ENCODE measurements around the gene RIOX2.
"Not testable (repeated sequence)": the region's sequence is repeated elsewhere in the genome, so short reads cannot be mapped to it uniquely, and the experiment has no call there.

The RIOX2 gene

GRCh38 chr3:97971679-97972567 is at the start of gene RIOX2:
RIOX2 (minus strand) TSS chr3:97972431; CDS start chr3:97967593, 4,838 bp downstream.
- peak; percentile 94 for DNase-seq (ENCODE audit: low spot score)

GRCh38 chr3:98020412-98020811 is 48.2 kb upstream of the RIOX2 start:
- no peak for DNase-seq (ENCODE audit: low spot score)

GRCh38 chr3:98018301-98018700 is 46.1 kb upstream of the RIOX2 start:
- DNase-seq (ENCODE audit: low spot score) = no peak

DNA sequence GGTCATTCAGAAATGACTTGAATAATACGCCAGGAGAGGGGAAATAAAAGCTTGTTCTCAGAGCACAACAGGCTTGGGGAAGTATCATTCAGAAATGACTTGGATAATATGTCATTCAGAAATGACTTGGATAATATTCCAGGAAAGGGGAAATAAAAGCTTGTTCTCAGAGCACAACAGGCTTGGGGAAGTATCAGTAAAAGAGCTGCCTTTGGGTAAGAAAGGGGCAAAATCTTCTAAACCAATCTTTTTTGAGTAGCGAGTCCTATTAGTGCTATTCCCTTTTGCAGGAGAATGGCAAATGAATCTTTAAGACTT is 42.0 kb upstream of the RIOX2 start:
- no peak for DNase-seq (ENCODE audit: low spot score)

DNA sequence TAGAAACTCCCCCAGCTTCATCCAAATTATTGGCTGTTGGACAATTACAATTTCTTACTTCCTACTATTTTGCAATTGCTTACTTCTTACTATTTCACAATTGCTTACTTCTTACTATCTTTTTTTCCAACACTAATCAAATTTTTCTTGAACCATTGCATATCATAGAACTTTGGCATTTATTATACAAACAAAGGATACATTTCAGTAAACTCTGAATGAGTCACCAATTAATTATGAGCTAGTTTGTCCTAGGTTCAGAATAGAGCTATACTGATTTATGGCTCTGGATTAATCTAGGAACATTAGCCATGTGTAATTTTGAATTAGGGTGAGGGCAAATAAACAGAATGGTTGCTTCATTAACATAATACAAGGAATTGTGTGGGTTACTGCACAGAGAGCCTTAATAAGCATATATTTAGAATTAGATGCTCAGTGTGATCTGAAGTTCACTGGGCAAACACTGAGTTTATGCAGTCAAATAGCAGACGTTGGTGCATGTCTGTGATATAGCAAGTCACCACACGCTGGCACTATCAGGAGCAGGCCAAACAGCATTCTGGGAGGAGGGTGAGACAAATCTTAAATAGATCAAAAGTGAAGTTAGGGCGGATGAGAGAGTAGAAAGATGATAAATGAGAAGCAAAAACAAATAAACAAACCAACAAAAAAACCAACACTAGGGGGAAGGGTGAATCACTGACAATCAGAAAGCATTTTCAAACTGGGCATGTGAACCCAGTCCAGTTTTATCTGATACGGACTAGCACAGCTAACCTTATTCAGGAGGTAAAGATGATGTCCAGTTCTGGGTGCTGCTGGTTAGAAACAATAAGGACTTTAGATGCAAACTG is 41.4 kb upstream of the RIOX2 start:
- no peak for DNase-seq (ENCODE audit: low spot score)

GRCh38 chr3:98012979-98013378 is 40.7 kb upstream of the RIOX2 start:
- no peak for DNase-seq (ENCODE audit: low spot score)

DNA sequence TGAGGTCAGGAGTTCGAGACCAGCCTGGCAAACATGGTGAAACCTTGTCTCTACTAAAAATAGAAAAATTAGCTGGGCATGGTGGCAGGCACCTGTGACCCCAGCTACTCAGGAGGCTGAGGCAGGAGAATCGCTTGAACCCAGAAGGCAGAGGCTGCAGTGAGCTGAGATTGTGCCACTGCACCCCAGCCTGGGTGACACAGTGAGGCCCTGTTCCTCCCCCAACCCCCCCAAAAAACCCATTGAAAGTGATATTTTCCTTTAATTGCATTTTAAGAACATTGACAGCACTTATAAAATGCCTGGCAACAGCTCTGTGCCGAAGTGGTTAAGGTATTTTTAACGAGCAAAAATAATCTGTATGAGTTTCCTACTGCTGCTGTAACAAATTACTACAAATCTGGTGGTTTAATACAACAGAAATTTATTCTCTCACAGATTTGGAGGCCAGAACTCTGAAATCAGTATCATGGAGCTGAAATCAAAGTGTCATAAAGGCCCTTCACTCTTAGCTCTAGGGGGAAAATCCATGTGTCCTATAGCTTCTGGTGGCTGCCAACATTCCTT is 38.7 kb upstream of the RIOX2 start:
- DNase-seq (ENCODE audit: low spot score) = not testable (repeated sequence)

DNA sequence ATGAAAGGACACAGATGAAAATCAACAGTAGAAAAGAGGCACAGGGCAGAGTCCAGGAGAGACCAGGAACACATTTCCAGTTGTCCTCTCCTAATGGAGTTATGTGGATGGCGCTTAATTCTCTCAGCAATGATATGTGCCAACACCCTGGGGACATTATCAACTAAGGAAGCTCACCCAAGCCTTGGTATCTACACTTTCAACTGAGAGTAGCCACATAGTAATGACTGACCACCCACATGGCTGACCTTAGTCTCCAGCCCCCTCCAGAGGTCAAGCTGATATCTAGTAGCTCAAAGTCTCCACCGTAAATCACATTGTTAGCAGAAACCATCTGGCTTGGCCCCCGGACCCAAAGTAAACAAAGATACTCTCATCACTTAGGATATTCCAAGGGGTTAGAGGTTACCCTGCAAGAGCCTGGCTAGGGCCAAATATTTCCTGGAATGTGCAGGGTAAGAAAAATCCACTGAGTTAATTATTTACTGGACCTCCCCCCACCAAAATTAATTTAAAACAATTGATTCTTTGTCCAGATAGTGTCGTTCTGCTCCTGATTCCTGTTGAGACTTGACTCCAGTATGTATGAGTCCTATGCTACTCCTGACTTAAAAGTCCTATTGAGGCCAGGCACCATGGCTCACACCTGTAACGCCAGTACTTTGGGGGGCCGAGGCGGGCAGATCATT is 38.1 kb upstream of the RIOX2 start:
- DNase-seq (ENCODE audit: low spot score) = no peak

GRCh38 chr3:98008855-98009254 is 36.6 kb upstream of the RIOX2 start:
- no peak for DNase-seq (ENCODE audit: low spot score)

DNA sequence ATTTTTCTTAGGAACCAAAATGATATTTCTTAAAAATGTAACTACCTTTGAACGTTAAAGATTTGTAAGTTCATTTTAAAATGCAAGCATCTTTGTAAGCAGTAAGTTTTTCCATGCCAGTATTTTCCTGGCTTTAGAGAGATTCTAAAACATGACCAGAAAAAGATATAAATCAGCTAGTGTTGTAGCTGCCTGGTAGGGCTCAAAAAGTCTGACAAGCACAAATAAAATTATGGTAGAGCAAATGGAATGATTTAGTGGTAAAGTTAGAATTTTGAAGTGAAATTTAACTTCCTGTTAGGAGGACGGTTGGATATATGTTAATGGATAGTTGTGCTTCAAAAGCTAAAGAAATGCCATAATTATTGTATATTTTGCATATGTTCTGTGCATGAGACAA is 33.2 kb upstream of the RIOX2 start:
- no peak for DNase-seq (ENCODE audit: low spot score)

GRCh38 chr3:98004721-98005120 is 32.5 kb upstream of the RIOX2 start:
- no peak for DNase-seq (ENCODE audit: low spot score)

DNA sequence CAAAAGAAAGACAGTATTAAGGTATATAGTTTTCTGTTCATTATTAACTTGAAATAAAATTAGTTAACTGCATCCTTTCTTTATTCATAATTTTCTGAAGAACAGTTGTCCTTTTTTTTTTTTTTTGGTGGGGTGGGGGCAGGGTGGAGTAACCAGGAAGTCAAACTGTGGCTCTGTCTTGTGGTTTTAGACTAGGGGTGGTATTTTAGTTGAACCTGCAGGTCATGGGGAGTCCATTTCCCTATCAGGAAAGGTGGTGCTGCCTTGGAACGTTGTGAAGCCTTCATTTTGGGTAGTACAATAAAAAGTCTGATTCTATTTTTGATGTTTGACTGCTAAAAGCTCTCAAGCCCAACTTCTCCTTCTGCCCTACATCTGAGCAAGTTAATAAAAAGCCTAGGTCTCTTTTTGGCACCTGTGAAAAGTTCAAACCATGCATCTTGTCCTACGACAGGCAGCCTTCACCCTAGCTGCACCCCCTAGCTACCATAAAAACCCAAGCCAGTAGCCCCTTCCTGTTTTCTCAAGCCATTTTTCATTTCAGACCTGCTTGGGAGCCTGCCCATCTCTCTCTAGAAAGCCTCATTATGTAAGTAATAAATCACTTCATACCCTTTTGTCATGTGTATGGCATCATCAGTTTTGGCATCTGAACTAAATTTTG is 31.2 kb upstream of the RIOX2 start:
- no peak for DNase-seq (ENCODE audit: low spot score)

- no peak for DNase-seq (ENCODE audit: low spot score)
Observed at GRCh38 chr3:98002717-98003116, 30.5 kb upstream of the RIOX2 start.

- no peak for DNase-seq (ENCODE audit: low spot score)
Observed at GRCh38 chr3:97999994-98000393, 27.8 kb upstream of the RIOX2 start.

GRCh38 chr3:97999103-97999502 is 26.9 kb upstream of the RIOX2 start:
- DNase-seq (ENCODE audit: low spot score) = no peak

DNA sequence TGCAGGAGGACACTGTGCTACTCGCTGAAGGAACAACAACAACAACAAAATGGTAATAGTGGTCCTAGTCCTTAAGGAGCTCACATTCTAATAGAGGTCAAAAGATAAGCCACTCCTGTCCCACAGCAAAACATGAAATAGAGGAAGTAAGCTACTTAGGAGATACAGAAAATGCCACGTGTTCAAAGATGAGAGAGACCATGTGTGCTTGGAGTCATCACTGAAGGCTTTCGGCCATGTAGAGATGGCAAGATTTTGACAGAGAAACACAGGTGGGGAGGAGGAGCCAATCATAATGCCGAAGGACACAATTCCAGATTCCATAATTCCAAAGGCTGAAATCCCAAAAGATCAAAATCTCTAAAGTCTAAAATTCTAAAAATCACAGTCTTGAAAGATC is 24.8 kb upstream of the RIOX2 start:
- DNase-seq (ENCODE audit: low spot score) = no peak

- DNase-seq (ENCODE audit: low spot score) = no peak
Observed at GRCh38 chr3:97994328-97994945, 22.2 kb upstream of the RIOX2 start.

DNA sequence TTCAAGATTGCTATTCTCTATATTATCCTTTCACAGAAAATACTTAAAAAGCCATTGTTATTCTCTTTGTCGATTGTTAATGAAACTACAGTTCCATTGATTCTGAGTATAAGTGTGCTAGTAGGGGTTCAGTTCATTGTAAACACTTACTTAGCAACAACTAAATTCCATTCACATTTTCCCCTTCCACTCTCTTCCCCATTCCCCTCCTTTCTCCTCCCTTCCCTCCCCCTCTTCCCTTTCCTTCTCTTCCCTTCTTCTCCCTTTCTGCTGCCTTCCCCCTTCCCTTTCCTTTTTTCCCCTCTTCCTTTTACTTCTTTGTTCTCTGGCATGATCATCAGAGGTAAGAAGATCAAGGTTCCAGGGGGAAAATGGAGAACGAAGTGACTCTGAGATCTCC is 21.3 kb upstream of the RIOX2 start:
- DNase-seq (ENCODE audit: low spot score) = no peak

GRCh38 chr3:97992547-97993173 is 20.4 kb upstream of the RIOX2 start:
- no peak for DNase-seq (ENCODE audit: low spot score)

GRCh38 chr3:97991293-97991682 is 19.1 kb upstream of the RIOX2 start:
- DNase-seq (ENCODE audit: low spot score) = no peak
